Measurements from ENCODE around the gene DUSP2. TPM values are rescaled to one million over a fixed set of nuclear protein-coding genes. Genes with fewer than 3 reads are reported as not detected.

The DUSP2 gene
- total and polyA plus RNA-seq, 2 experiments from 2014 or later = 6.6 to 13.0 TPM

DNA sequence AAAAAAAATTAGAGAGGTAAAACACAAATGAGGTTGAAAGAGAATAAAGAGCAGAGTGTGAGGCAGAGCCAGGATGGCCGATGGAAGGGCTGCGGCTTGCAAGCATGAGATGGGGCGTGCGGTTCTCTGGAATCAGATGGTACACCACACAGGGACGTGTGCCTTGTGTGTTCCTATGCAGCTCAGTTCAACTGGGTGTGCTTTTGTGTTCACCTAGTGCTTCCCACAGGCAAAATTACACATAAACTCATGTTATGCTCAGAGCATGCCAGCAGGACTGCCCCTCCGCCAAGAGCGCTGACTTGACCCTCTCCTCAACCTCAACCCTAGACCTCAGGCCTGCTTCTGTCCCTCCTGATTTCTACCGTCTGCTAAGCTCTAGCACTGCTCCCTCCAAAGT lies 38.9 kb upstream of the DUSP2 start (continued):
- TF ChIP-seq EZH2 (IDR thresholded peaks at IDR 0.05; ENCODE audit: low read depth, unreplicated experiment) = no peak

DNA sequence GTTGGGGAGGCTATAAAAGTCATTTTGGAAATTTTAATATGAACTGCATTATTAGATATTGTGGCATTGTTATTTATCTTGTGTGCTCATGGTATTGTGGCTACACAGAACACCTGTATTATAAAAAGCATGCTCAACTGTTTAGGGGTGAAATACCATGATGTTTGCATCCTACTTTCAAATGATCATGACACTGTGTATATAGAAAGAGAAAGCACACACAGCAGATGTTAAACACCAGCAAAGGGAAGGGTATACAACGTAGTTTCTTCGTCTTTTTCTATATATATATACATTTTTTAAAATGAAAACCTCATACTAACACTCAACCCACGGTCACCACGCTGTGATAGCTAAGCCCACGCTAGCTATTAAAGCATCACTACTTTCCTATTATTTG lies 36.3 kb upstream of the DUSP2 start:
- no peak for DNase-seq (ENCODE audit: low spot score)
- H3F3A ChIP-seq (replicated peaks; ENCODE audit: low read depth) = 0 out of 2 replicates have a peak, but pooled peaks cover 9% of the 10 kb centered on the region
- H3K27me3 Mint-ChIP-seq (ENCODE audit: insufficient read depth, low read depth, poor library complexity) = peaks cover 5% of the 10 kb centered on the region
- no peaks in the 10 kb centered on the region for H3K4me1 Mint-ChIP-seq
- H2AFZ ChIP-seq = no peak overlapping the region
- no peak for ATAC-seq
- no peaks in the 10 kb centered on the region for H3K4me1 ChIP-seq (ENCODE audit: insufficient read depth)
- no peak overlapping the region for H3K27ac Mint-ChIP-seq
- H3K9me2 ChIP-seq (ENCODE audit: insufficient read depth) = no peaks in the 10 kb centered on the region
- H3K36me3 ChIP-seq (ENCODE audit: insufficient read depth) = peaks cover 17% of the 10 kb centered on the region
- H3K4me3 ChIP-seq = no peak overlapping the region
- H3K27ac ChIP-seq (ENCODE audit: low read depth) = no peak overlapping the region
- H3K27me3 ChIP-seq (ENCODE audit: insufficient read depth) = no peaks in the 10 kb centered on the region
- H3K79me2 ChIP-seq (replicated peaks; ENCODE audit: insufficient read depth) = no peaks in the 10 kb centered on the region
- no peak overlapping the region for H3K4me2 ChIP-seq
- H4K20me1 ChIP-seq (replicated peaks; ENCODE audit: insufficient read depth) = peaks cover 7% of the 10 kb centered on the region; the same call in 1 of the 2 replicates
- H3K36me3 Mint-ChIP-seq (ENCODE audit: low read depth) = peaks cover 28% of the 10 kb centered on the region
- TF ChIP-seq, protein P1, sequence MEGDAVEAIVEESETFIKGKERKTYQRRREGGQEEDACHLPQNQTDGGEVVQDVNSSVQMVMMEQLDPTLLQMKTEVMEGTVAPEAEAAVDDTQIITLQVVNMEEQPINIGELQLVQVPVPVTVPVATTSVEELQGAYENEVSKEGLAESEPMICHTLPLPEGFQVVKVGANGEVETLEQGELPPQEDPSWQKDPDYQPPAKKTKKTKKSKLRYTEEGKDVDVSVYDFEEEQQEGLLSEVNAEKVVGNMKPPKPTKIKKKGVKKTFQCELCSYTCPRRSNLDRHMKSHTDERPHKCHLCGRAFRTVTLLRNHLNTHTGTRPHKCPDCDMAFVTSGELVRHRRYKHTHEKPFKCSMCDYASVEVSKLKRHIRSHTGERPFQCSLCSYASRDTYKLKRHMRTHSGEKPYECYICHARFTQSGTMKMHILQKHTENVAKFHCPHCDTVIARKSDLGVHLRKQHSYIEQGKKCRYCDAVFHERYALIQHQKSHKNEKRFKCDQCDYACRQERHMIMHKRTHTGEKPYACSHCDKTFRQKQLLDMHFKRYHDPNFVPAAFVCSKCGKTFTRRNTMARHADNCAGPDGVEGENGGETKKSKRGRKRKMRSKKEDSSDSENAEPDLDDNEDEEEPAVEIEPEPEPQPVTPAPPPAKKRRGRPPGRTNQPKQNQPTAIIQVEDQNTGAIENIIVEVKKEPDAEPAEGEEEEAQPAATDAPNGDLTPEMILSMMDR (conservative IDR thresholded peaks at IDR 0.05; ENCODE audit: low read depth in 2 of 2) = no peak
- no peak for TF ChIP-seq ZNF114 (CRISPR knock-in tag; IDR thresholded peaks at IDR 0.05)
- TF ChIP-seq POLR2AphosphoS5 (IDR thresholded peaks at IDR 0.05; ENCODE audit: low read depth) = no peak
- TF ChIP-seq EZH2phosphoT487 (IDR thresholded peaks at IDR 0.05; ENCODE audit: unreplicated experiment) = no peak
- TF ChIP-seq STAT1 (IDR thresholded peaks at IDR 0.05; ENCODE audit: unreplicated experiment) = no peak
- TF ChIP-seq, protein P2, sequence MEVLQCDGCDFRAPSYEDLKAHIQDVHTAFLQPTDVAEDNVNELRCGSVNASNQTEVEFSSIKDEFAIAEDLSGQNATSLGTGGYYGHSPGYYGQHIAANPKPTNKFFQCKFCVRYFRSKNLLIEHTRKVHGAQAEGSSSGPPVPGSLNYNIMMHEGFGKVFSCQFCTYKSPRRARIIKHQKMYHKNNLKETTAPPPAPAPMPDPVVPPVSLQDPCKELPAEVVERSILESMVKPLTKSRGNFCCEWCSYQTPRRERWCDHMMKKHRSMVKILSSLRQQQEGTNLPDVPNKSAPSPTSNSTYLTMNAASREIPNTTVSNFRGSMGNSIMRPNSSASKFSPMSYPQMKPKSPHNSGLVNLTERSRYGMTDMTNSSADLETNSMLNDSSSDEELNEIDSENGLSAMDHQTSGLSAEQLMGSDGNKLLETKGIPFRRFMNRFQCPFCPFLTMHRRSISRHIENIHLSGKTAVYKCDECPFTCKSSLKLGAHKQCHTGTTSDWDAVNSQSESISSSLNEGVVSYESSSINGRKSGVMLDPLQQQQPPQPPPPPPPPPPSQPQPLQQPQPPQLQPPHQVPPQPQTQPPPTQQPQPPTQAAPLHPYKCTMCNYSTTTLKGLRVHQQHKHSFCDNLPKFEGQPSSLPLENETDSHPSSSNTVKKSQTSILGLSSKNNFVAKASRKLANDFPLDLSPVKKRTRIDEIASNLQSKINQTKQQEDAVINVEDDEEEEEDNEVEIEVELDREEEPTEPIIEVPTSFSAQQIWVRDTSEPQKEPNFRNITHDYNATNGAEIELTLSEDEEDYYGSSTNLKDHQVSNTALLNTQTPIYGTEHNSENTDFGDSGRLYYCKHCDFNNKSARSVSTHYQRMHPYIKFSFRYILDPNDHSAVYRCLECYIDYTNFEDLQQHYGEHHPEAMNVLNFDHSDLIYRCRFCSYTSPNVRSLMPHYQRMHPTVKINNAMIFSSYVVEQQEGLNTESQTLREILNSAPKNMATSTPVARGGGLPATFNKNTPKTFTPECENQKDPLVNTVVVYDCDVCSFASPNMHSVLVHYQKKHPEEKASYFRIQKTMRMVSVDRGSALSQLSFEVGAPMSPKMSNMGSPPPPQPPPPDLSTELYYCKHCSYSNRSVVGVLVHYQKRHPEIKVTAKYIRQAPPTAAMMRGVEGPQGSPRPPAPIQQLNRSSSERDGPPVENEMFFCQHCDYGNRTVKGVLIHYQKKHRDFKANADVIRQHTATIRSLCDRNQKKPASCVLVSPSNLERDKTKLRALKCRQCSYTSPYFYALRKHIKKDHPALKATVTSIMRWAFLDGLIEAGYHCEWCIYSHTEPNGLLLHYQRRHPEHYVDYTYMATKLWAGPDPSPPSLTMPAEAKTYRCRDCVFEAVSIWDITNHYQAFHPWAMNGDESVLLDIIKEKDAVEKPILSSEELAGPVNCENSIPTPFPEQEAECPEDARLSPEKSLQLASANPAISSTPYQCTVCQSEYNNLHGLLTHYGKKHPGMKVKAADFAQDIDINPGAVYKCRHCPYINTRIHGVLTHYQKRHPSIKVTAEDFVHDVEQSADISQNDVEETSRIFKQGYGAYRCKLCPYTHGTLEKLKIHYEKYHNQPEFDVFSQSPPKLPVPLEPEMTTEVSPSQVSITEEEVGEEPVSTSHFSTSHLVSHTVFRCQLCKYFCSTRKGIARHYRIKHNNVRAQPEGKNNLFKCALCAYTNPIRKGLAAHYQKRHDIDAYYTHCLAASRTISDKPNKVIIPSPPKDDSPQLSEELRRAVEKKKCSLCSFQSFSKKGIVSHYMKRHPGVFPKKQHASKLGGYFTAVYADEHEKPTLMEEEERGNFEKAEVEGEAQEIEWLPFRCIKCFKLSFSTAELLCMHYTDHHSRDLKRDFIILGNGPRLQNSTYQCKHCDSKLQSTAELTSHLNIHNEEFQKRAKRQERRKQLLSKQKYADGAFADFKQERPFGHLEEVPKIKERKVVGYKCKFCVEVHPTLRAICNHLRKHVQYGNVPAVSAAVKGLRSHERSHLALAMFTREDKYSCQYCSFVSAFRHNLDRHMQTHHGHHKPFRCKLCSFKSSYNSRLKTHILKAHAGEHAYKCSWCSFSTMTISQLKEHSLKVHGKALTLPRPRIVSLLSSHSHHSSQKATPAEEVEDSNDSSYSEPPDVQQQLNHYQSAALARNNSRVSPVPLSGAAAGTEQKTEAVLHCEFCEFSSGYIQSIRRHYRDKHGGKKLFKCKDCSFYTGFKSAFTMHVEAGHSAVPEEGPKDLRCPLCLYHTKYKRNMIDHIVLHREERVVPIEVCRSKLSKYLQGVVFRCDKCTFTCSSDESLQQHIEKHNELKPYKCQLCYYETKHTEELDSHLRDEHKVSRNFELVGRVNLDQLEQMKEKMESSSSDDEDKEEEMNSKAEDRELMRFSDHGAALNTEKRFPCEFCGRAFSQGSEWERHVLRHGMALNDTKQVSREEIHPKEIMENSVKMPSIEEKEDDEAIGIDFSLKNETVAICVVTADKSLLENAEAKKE (CRISPR knock-in tag; IDR thresholded peaks at IDR 0.05) = no peak
- no peak for TF ChIP-seq CREB1 (CRISPR knock-in tag; IDR thresholded peaks at IDR 0.05; ENCODE audit: low read depth)
- TF ChIP-seq, protein P3, sequence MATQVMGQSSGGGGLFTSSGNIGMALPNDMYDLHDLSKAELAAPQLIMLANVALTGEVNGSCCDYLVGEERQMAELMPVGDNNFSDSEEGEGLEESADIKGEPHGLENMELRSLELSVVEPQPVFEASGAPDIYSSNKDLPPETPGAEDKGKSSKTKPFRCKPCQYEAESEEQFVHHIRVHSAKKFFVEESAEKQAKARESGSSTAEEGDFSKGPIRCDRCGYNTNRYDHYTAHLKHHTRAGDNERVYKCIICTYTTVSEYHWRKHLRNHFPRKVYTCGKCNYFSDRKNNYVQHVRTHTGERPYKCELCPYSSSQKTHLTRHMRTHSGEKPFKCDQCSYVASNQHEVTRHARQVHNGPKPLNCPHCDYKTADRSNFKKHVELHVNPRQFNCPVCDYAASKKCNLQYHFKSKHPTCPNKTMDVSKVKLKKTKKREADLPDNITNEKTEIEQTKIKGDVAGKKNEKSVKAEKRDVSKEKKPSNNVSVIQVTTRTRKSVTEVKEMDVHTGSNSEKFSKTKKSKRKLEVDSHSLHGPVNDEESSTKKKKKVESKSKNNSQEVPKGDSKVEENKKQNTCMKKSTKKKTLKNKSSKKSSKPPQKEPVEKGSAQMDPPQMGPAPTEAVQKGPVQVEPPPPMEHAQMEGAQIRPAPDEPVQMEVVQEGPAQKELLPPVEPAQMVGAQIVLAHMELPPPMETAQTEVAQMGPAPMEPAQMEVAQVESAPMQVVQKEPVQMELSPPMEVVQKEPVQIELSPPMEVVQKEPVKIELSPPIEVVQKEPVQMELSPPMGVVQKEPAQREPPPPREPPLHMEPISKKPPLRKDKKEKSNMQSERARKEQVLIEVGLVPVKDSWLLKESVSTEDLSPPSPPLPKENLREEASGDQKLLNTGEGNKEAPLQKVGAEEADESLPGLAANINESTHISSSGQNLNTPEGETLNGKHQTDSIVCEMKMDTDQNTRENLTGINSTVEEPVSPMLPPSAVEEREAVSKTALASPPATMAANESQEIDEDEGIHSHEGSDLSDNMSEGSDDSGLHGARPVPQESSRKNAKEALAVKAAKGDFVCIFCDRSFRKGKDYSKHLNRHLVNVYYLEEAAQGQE (IDR thresholded peaks at IDR 0.05; ENCODE audit: unreplicated experiment) = no peak
- no peak for TF ChIP-seq ZNF331 (CRISPR knock-in tag; IDR thresholded peaks at IDR 0.05; ENCODE audit: low read depth)
- TF ChIP-seq, protein P4, sequence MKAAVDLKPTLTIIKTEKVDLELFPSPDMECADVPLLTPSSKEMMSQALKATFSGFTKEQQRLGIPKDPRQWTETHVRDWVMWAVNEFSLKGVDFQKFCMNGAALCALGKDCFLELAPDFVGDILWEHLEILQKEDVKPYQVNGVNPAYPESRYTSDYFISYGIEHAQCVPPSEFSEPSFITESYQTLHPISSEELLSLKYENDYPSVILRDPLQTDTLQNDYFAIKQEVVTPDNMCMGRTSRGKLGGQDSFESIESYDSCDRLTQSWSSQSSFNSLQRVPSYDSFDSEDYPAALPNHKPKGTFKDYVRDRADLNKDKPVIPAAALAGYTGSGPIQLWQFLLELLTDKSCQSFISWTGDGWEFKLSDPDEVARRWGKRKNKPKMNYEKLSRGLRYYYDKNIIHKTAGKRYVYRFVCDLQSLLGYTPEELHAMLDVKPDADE (IDR thresholded peaks at IDR 0.05) = no peak
- no peak for TF ChIP-seq JUNB (IDR thresholded peaks at IDR 0.05; ENCODE audit: unreplicated experiment)
- TF ChIP-seq NANOG (IDR thresholded peaks at IDR 0.05; ENCODE audit: borderline replicate concordance) = no peak
- H3K9me3 Mint-ChIP-seq = no peaks in the 10 kb centered on the region
- H3K4me3 Mint-ChIP-seq = no peak overlapping the region

All from GM23338 (cell line).